Gastrocnemius medialis (tissue), 4 donors: ENCODE data around the gene ASCC1. TPM values are rescaled to one million over a fixed set of nuclear protein-coding genes. Genes with fewer than 3 reads are reported as not detected.
A peak's percentile ranks its signal among the peaks of the same experiment; 100 is the strongest.

Source experiments
- ATAC-seq, 2 donors: fragments of 150-250 bp; one replicate each; pipeline ENCODE4 v1.9.1; 2016
- DNase-seq, 2 donors: peaks; one replicate each; pipeline ENCODE4 v3.0.0-alpha.2; 2019
- H3K27ac ChIP-seq, 4 donors: fragments of 200-600 bp; sonication (generic); 1 replicate in 1 of 4; 2 replicates in 3 of 4; pipeline ENCODE4 v1.5.1; 2016 to 2018; ENCODE audit warnings: mild to moderate bottlenecking in 2 of 4, moderate library complexity in 1 of 4
- H3K27me3 ChIP-seq, 3 donors: fragments of 200-600 bp; sonication (generic) in 2 of 3; 1 replicate in 1 of 3; 2 replicates in 2 of 3; pipeline versions ENCODE4 v1.5.1 to v1.6.0; 2016 to 2019; ENCODE audit warnings: mild to moderate bottlenecking in 1 of 3, moderate library complexity in 1 of 3
- H3K36me3 ChIP-seq, 2 donors: fragments of 200-600 bp; sonication (generic) in 1 of 2; one replicate each; pipeline ENCODE4 v1.5.1; 2017 to 2018
- H3K4me1 ChIP-seq, 2 donors: fragments of 200-600 bp; sonication (generic) in 1 of 2; one replicate each; pipeline ENCODE4 v1.5.1; 2016 to 2017; ENCODE audit warnings: mild to moderate bottlenecking in 2 of 2
- H3K4me3 ChIP-seq, 4 donors: fragments of 200-600 bp; sonication (generic) in 3 of 4; 1 replicate in 1 of 4; 2 replicates in 3 of 4; pipeline ENCODE4 v1.5.1; 2016 to 2019; ENCODE audit warnings: mild to moderate bottlenecking in 2 of 4
- H3K9me3 ChIP-seq, 3 donors: fragments of 200-600 bp; sonication (generic) in 2 of 3; 1 replicate in 1 of 3; 2 replicates in 2 of 3; pipeline ENCODE4 v1.5.1; 2016 to 2019
- CTCF ChIP-seq, 5 experiments: fragments of 450-650 bp in 3 of 5; fragments of 200-600 bp in 2 of 5; sonication (generic) in 2 of 5; IDR thresholded peaks in 4 of 5; conservative IDR thresholded peaks in 1 of 5; 1 replicate in 4 of 5; 2 replicates in 1 of 5; pipeline ENCODE4 v1.5.1; 2016 to 2019; ENCODE audit warnings: antibody characterized with exemption in 5 of 5, mild to moderate bottlenecking in 3 of 5, moderate library complexity in 3 of 5
- POLR2A ChIP-seq, 2 donors: fragments of 450-650 bp; IDR thresholded peaks; one replicate each; pipeline ENCODE4 v1.6.1; 2017; ENCODE audit warnings: antibody characterized with exemption in 2 of 2, mild to moderate bottlenecking in 2 of 2, moderate library complexity in 2 of 2
- in situ Hi-C, 4 donors: fragments of 200-750 bp; cut with MboI; loops; one replicate each; pipeline versions ENCODE4 v1.15.0 to v1.8.0; 2017; ENCODE audit warnings: low sequenced_read_pairs in 4 of 4
- intact Hi-C: fragments of 100-400 bp; cut with DNase I; formaldehyde crosslinking; loops from one replicate; pipeline ENCODE4 v1.15.1; 2023; ENCODE audit warnings: low total_unique reads
- total RNA-seq, 4 donors: library from RNA; depleted of rRNA; stranded (reverse); fragments of >200 nt; gene quantifications; one replicate each; pipeline versions ENCODE4 v1.1.0 to v1.2.3, GENCODE V29; 2016

Gene ASCC1
- total RNA-seq, 4 donors from 2014 or later, result 26.1 to 31.1 (median 29.6) TPM

GRCh38 chr10:72248468-72249151 is 32.5 kb upstream of the ASCC1 start:
- peak overlapping the region; percentile 18 to 37 (median 34) for H3K4me3 ChIP-seq
- peak overlapping the region; percentile 94 to 99 (median 98) for H3K27ac ChIP-seq
- in situ Hi-C loops (loop anchor here in 1 of 4 donors (25.0 kb wide), 1 partner anchor 386 kb away; the partner anchor contains the start of gene PSAP), intact Hi-C loops (loop anchor here (1.0 kb wide), 2 partner anchors 25 kb away; partner anchors contain the start of gene DDIT4)
- no peaks in the 10 kb centered on the region for H3K36me3 ChIP-seq
- peaks cover 81 to 98% of the 10 kb centered on the region in 2 donors for H3K4me1 ChIP-seq
- DNase-seq (peak; percentile 91 to 94), ATAC-seq (peak; percentile 85 to 87)
- TF ChIP-seq CTCF (IDR thresholded peaks at IDR 0.05 in 4 of 5, conservative IDR thresholded peaks at IDR 0.05 in 1 of 5), result no peak
- peak; percentile 77 to 87 for TF ChIP-seq POLR2A (IDR thresholded peaks at IDR 0.05)
- H3K9me3 ChIP-seq, result no peaks in the 10 kb centered on the region
- H3K27me3 ChIP-seq, result no peaks in the 10 kb centered on the region

- no peak for DNase-seq
- Histone ChIP-seq H3K36me3 (no peaks in the 10 kb centered on the region), H3K27ac (peak overlapping the region; percentile 94 to 99 (median 98)), H3K27me3 (no peaks in the 10 kb centered on the region), H3K4me3 (no peak overlapping the region), H3K9me3 (no peaks in the 10 kb centered on the region), H3K4me1 (peaks cover 88 to 90% of the 10 kb centered on the region in 2 donors)
- in situ Hi-C loops, result loop anchor here in 1 of 4 donors (25.0 kb wide), 1 partner anchor 384 kb away; the partner anchor contains the start of gene PSAP
- intact Hi-C loops, result no loop called here
- ATAC-seq, result no peak
- TF ChIP-seq POLR2A (IDR thresholded peaks at IDR 0.05) (no peak), CTCF (IDR thresholded peaks at IDR 0.05 in 4 of 5, conservative IDR thresholded peaks at IDR 0.05 in 1 of 5) (no peak)
These were observed 30.0 kb upstream of the ASCC1 start for GRCh38 chr10:72245949-72246525.

DNA sequence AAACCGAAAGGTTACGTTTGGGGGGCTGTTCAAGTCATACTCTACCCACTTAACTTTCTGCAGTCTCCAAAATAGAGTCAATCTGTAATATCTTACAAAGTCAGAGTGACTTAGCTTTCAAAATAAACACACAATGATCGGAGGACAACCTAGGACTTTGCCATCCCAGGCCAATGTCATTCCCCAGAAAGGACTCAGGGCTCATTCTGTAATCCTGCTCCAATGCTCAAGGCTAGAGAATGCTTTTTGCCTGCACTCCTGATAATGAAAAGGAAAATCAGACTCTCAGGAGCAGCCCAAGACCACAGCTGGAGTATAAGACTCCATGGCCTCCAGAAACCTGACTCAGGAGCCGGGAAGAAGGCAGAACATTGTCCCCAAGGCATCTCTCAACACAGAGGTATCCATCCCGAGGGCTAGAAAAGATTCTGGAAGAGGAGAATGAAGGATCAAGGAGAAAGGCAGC is 28.5 kb upstream of the ASCC1 start:
- Histone ChIP-seq H3K27me3 (no peaks in the 10 kb centered on the region), H3K27ac (peak overlapping the region; percentile 94 to 99 (median 98)), H3K9me3 (no peaks in the 10 kb centered on the region), H3K4me3 (no peak overlapping the region), H3K4me1 (peaks cover 77 to 78% of the 10 kb centered on the region in 2 donors), H3K36me3 (no peaks in the 10 kb centered on the region)
- in situ Hi-C loops, result loop anchor here in 1 of 4 donors (25.0 kb wide), 1 partner anchor 382 kb away; the partner anchor contains the start of gene PSAP
- intact Hi-C loops, result no loop called here
- no peak for DNase-seq
- TF ChIP-seq CTCF (IDR thresholded peaks at IDR 0.05 in 4 of 5, conservative IDR thresholded peaks at IDR 0.05 in 1 of 5) (no peak), POLR2A (IDR thresholded peaks at IDR 0.05) (no peak)
- no peak for ATAC-seq

DNA sequence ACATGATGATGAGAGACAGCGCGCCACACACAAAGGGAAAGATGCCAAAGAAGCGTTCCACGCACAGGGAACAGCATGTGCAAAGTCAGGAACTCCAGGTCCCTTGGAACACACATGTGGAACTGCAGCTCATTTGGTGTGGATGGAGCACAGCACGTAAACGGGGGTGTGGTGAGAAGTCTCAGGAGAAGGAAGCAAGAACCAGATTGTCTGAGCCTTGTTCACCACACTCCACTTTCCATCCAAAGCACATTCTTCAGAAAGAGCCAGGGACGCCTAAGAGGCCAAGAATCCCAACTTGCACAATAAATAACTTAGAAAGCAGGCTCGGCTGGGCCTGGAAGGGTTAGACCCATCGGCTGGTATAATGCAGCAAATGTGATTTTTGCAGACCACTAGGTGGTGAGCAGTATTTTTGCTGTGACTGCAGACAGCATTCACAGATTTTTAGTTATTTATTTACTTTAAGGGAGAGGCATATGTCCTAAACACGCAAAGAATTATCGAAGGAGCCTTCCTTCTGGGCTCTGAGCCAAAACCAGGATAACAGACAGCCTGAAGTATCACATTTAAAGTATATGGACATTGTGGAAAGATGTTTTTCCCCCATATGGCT is 27.9 kb upstream of the ASCC1 start:
- DNase-seq, result peak; percentile 64 to 88
- H3K4me1 ChIP-seq, result peaks cover 76 to 78% of the 10 kb centered on the region in 2 donors
- no peak overlapping the region for H3K4me3 ChIP-seq
- no peaks in the 10 kb centered on the region for H3K27me3 ChIP-seq
- peak overlapping the region; percentile 94 to 99 (median 98) for H3K27ac ChIP-seq
- no peaks in the 10 kb centered on the region for H3K9me3 ChIP-seq
- in situ Hi-C loops (loop anchor here in 1 of 4 donors (25.0 kb wide), 1 partner anchor 382 kb away; the partner anchor contains the start of gene PSAP), intact Hi-C loops (no loop called here)
- peak; percentile 11 to 18 for ATAC-seq
- TF ChIP-seq CTCF (IDR thresholded peaks at IDR 0.05 in 4 of 5, conservative IDR thresholded peaks at IDR 0.05 in 1 of 5) (peak in 2 of 5 experiments; percentile 13 to 27), POLR2A (IDR thresholded peaks at IDR 0.05) (peak in 1 of 2 donors; percentile 8)
- no peaks in the 10 kb centered on the region for H3K36me3 ChIP-seq
